Keratinocyte (primary cell): ENCODE results near the gene TNP2. TPM values are rescaled to one million over a fixed set of nuclear protein-coding genes. Genes with fewer than 3 reads are reported as not detected.
"Not testable (repeated sequence)": the region's sequence is repeated elsewhere in the genome, so short reads cannot be mapped to it uniquely, and the experiment has no call there.

ENCODE experiments used
- DNase-seq: peaks from one replicate; pipeline ENCODE4 v3.0.0-alpha.2; 2011; ENCODE audit warnings: low read depth, missing footprints, low spot score
- FAIRE-seq: peaks from 2 replicates; lab custom pipeline; 2011; peaks lifted over from hg19 to GRCh38; lab: Jason Lieb, UNC
- H2AFZ ChIP-seq: 2 replicates; pipeline ENCODE4 v1.6.0; 2012; ENCODE audit warnings: low read length, control low read depth, inconsistent platforms; ENCODE audit not compliant: control insufficient read depth
- H3K27ac ChIP-seq: 2 replicates; pipeline ENCODE4 v1.5.1; 2011; ENCODE audit warnings: low read length; ENCODE audit not compliant: control insufficient read depth, insufficient read depth
- H3K27me3 ChIP-seq: 3 replicates; pipeline ENCODE4 v1.6.0; 2011; ENCODE audit warnings: low read length; ENCODE audit not compliant: control insufficient read depth, insufficient read depth; ENCODE audit errors: extremely low read depth
- H3K36me3 ChIP-seq, 2 experiments: 2 replicates in 1 of 2; 3 replicates in 1 of 2; pipeline ENCODE4 v1.5.1; 2011; ENCODE audit warnings: low read length in 2 of 2, mild to moderate bottlenecking in 1 of 2; ENCODE audit not compliant: control insufficient read depth in 2 of 2, insufficient read depth in 2 of 2; ENCODE audit errors: extremely low read depth in 1 of 2
- H3K4me1 ChIP-seq: 3 replicates; pipeline ENCODE4 v1.5.1; 2011; ENCODE audit warnings: low read length; ENCODE audit not compliant: control insufficient read depth, insufficient read depth; ENCODE audit errors: extremely low read depth
- H3K4me2 ChIP-seq: 3 replicates; pipeline ENCODE4 v1.6.0; 2011; ENCODE audit warnings: low read depth, low read length; ENCODE audit not compliant: control insufficient read depth, insufficient read depth; ENCODE audit errors: extremely low read depth
- H3K4me3 ChIP-seq, 3 experiments: fragments of 200-600 bp in 1 of 3; sonication (generic) in 1 of 3; 2 replicates in 2 of 3; 3 replicates in 1 of 3; pipeline ENCODE4 v1.5.1; 2011 to 2016; ENCODE audit warnings: low read length in 3 of 3, mild to moderate bottlenecking in 3 of 3, control low read depth in 2 of 3, inconsistent platforms in 1 of 3, low read depth in 1 of 3, mixed read lengths in 1 of 3, mixed run types in 1 of 3, moderate library complexity in 1 of 3; ENCODE audit not compliant: control insufficient read depth in 2 of 3, insufficient read depth in 2 of 3; ENCODE audit errors: extremely low read depth in 1 of 3
- H3K79me2 ChIP-seq: 2 replicates; pipeline ENCODE4 v1.6.0; 2012; ENCODE audit warnings: low read length; ENCODE audit not compliant: control insufficient read depth, insufficient read depth
- H3K9ac ChIP-seq: 3 replicates; pipeline ENCODE4 v1.6.0; 2011; ENCODE audit warnings: low read length; ENCODE audit not compliant: control insufficient read depth, insufficient read depth; ENCODE audit errors: extremely low read depth
- H3K9me1 ChIP-seq: 3 replicates; pipeline ENCODE4 v1.6.0; 2011; ENCODE audit warnings: low read length; ENCODE audit not compliant: control insufficient read depth, insufficient read depth; ENCODE audit errors: extremely low read depth
- H3K9me3 ChIP-seq: 2 replicates; pipeline ENCODE4 v1.5.1; 2012; ENCODE audit warnings: low read depth, low read length; ENCODE audit not compliant: control insufficient read depth
- H4K20me1 ChIP-seq: 3 replicates; pipeline ENCODE4 v1.6.0; 2011; ENCODE audit warnings: low read length; ENCODE audit not compliant: control insufficient read depth, insufficient read depth; ENCODE audit errors: extremely low read depth
- CTCF ChIP-seq, 3 experiments: IDR thresholded peaks in 1 of 3; conservative IDR thresholded peaks in 1 of 3; optimal IDR thresholded peaks in 1 of 3; 2 replicates in 2 of 3; 3 replicates in 1 of 3; pipeline versions ENCODE3 to v1.5.1; 2011; ENCODE audit warnings: low read length in 3 of 3, mild to moderate bottlenecking in 3 of 3, moderate library complexity in 2 of 3, control low read depth in 1 of 3, inconsistent platforms in 1 of 3; ENCODE audit not compliant: insufficient read depth in 2 of 3; ENCODE audit errors: extremely low read depth in 1 of 3
- EZH2 ChIP-seq: IDR thresholded peaks from one replicate; pipeline ENCODE4 v1.6.1; 2012; ENCODE audit warnings: inconsistent platforms, mild to moderate bottlenecking, low read length, moderate library complexity
- dilution Hi-C: fragments of 300-500 bp; cut with MboI; formaldehyde crosslinking; loops from one replicate; pipeline ENCODE4 v1.7.0; 2020; ENCODE audit warnings: low sequenced_read_pairs; ENCODE audit not compliant: extremely low pct_ligation_motif_present
- polyA plus RNA-seq, 5 experiments: library from polyadenylated mRNA; depleted of rRNA in 3 of 5; stranded (reverse) in 3 of 5; stranded (forward) in 1 of 5; unstranded in 1 of 5; fragments of >200 nt; gene quantifications; 1 replicate in 1 of 5; 2 replicates in 3 of 5; 3 replicates in 1 of 5; pipeline versions ENCODE4 v1.2.1 to v1.2.3, GENCODE V29; 2011 to 2012; ENCODE audit warnings: missing spikeins in 2 of 5, low read depth in 1 of 5, low replicate concordance in 1 of 5

TNP2 gene
- polyA plus RNA-seq, 1 donor (not counting 4 experiments of a cell fraction or from before 2014, with no cell fraction given), result not detected

GRCh38 chr16:11299865-11300559 is 30.9 kb upstream of the TNP2 start:
- no peaks in the 10 kb centered on the region for H3K9me1 ChIP-seq
- H3K36me3 ChIP-seq, result no peaks in the 10 kb centered on the region
- no peaks in the 10 kb centered on the region for H3K27me3 ChIP-seq
- no peaks in the 10 kb centered on the region for H3K79me2 ChIP-seq
- H3K4me1 ChIP-seq, result peaks cover 14% of the 10 kb centered on the region
- H3K4me3 ChIP-seq, result no peak overlapping the region
- H3K9ac ChIP-seq, result no peak overlapping the region
- H4K20me1 ChIP-seq, result no peaks in the 10 kb centered on the region
- TF ChIP-seq CTCF (optimal IDR thresholded peaks at IDR 0.05 in 1 of 3, IDR thresholded peaks at IDR 0.05 in 1 of 3, conservative IDR thresholded peaks at IDR 0.05 in 1 of 3; ENCODE audit: extremely low read depth in 1 of 3, insufficient read depth in 2 of 3, low read length in 3 of 3) (no peak), EZH2 (no peak)
- no peaks in the 10 kb centered on the region for H3K9me3 ChIP-seq
- no peak for FAIRE-seq
- dilution Hi-C loops, result no loop called here
- H2AFZ ChIP-seq, result no peak overlapping the region
- no peak for DNase-seq
- no peak overlapping the region for H3K4me2 ChIP-seq
- H3K27ac ChIP-seq, result no peak overlapping the region

DNA sequence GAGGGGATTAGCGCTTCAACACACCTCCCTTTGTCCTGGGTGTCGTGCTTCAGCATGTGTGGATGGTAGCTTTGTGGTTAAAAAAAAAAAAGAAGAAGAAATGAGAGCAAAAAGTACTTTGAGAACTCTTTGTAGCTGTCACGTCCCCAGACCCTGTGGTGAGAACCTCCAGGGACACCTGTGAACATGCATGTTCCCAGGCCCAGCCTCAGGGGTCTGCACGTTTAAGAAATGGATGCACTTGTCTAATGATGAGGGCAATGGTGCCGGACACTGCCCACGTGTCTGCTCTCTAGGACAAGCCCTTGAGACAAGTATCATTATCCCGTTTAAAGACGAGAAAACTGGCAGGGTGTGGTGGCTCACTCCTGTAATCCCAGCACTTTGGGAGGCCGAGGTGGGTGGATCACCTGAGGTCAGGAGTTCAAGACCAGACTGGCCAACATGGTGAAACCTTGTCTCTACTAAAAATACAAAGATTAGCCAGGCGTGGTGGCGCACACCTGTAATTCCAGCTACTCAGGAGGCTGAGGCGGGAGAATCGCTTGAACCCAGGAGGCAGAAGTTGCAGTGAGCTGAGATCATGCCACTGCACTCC is 29.9 kb upstream of the TNP2 start:
- H3K36me3 ChIP-seq, H3K9ac ChIP-seq, H3K4me3 ChIP-seq, H3K79me2 ChIP-seq, DNase-seq, FAIRE-seq, H3K9me3 ChIP-seq, H3K27me3 ChIP-seq, H3K9me1 ChIP-seq, H3K27ac ChIP-seq, H4K20me1 ChIP-seq, dilution Hi-C loops, H3K4me2 ChIP-seq, H2AFZ ChIP-seq: not testable (repeated sequence)
- H3K4me1 ChIP-seq, result peaks cover 14% of the 10 kb centered on the region
